Choroid plexus epithelial cell (primary cell): ENCODE measurements around the gene ELAVL1.

Source experiments
- DNase-seq: peaks from one replicate; pipeline ENCODE4 v3.0.0-alpha.2; 2010; ENCODE audit warnings: low read depth
- H3K4me3 ChIP-seq: 2 replicates; pipeline ENCODE4 v1.5.1; 2011; ENCODE audit warnings: low read depth, mild to moderate bottlenecking, control low read depth, low read length, moderate library complexity
- CTCF ChIP-seq: conservative IDR thresholded peaks from 2 replicates; pipeline ENCODE4 v1.5.1; 2011; ENCODE audit warnings: low read depth, mild to moderate bottlenecking, control low read depth, inconsistent platforms, low read length, moderate library complexity

ELAVL1 gene

GRCh38 chr19:8000298-8001038, 5.0 kb downstream of the ELAVL1 start:
- TF ChIP-seq CTCF = no peak
- no peak for DNase-seq
- no peak overlapping the region for H3K4me3 ChIP-seq

DNA sequence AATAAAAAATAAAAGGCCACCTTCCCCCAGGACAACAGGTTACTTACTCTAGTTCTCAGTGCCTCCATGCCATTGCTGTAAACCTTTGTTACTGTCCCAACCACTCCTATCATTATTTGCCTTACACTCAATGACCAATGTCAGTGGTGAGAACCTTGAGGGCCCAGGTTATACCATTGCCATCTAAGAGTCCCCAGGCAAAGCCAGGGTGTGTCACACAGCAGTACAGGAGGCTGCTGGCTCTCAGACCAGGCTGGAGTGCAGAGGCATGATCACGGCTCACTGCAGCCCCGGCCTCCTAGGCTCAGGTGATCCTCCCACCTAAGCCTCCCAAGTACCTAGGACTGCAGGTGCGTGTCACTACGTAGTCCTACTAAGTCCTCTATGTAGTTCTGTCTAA, 6.1 kb downstream of the ELAVL1 start:
- no peak for DNase-seq
- TF ChIP-seq CTCF = no peak
- H3K4me3 ChIP-seq = no peak overlapping the region

DNA sequence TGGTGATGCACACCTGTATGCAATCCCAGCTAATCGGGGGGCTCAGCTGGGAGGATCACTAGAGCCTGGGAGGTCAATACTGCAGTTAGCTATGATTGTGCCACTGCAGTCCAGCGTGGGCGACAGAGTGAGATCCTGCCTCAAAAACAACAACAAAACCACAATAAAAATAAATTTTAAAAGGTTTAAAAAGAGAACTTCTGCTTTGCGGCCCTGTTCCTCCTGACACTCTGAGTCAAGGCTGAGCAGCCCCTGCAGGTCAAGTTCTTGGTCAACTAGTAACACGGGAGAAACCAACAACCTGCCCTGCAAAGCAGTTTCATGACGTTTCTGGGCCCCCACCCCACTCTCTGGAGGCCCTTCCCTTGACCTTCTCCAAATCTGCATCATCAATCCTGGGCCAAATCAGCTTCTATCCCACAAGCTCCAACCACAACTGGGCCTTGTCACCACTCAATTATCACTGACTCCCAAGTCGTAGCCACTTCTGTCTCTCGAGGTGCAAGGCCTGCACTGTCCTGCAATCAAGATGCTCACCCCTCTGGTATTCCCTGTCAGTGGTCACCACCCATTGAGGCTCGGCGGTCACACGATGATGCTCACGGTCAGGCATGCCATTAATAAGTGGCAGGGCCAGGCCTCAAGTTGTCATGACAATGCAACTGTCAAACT, 7.5 kb downstream of the ELAVL1 start:
- no peak for DNase-seq
- TF ChIP-seq CTCF = no peak
- no peak overlapping the region for H3K4me3 ChIP-seq

- no peak for DNase-seq
These were observed 8.6 kb downstream of the ELAVL1 start for GRCh38 chr19:7996883-7997282.

GRCh38 chr19:7995810-7996158, 9.7 kb downstream of the ELAVL1 start:
- DNase-seq = no peak
- no peak overlapping the region for H3K4me3 ChIP-seq
- no peak for TF ChIP-seq CTCF

More at GRCh38 chr19:7996883-7997282, 8.6 kb downstream of the ELAVL1 start:
- no peak overlapping the region for H3K4me3 ChIP-seq
- TF ChIP-seq CTCF = no peak

- peak; percentile 26 for DNase-seq
- TF ChIP-seq CTCF = no peak
- H3K4me3 ChIP-seq = no peak overlapping the region
These were observed 10.3 kb downstream of the ELAVL1 start for GRCh38 chr19:7994928-7995809.
